Activated T-cell treated with anti-CD3 and anti-CD28 coated beads, Interleukin-2, amount 50 U/mL, for 24 hours (primary cell): Measurements from ENCODE around the gene TM4SF5.

Experiments used
- DNase-seq: peaks from one replicate; pipeline ENCODE4 v3.0.0-alpha.2; 2020
- H3K27ac Mint-ChIP-seq: 2 replicates; pipeline ENCODE4 v1.8.0; 2020; ENCODE audit warnings: mild to moderate bottlenecking, mixed read lengths
- H3K27me3 Mint-ChIP-seq: 2 replicates; pipeline ENCODE4 v1.8.0; 2020; ENCODE audit warnings: mixed read lengths
- H3K36me3 Mint-ChIP-seq: 2 replicates; pipeline ENCODE4 v1.8.0; 2020; ENCODE audit warnings: low read depth, mixed read lengths
- H3K4me1 Mint-ChIP-seq: 2 replicates; pipeline ENCODE4 v1.8.0; 2020; ENCODE audit warnings: low read depth, mixed read lengths
- H3K4me3 Mint-ChIP-seq: 2 replicates; pipeline ENCODE4 v1.8.0; 2020; ENCODE audit warnings: mild to moderate bottlenecking, moderate library complexity, mixed read lengths
- H3K9me3 Mint-ChIP-seq: 2 replicates; pipeline ENCODE4 v1.8.0; 2020; ENCODE audit warnings: mixed read lengths

TM4SF5 gene

DNA sequence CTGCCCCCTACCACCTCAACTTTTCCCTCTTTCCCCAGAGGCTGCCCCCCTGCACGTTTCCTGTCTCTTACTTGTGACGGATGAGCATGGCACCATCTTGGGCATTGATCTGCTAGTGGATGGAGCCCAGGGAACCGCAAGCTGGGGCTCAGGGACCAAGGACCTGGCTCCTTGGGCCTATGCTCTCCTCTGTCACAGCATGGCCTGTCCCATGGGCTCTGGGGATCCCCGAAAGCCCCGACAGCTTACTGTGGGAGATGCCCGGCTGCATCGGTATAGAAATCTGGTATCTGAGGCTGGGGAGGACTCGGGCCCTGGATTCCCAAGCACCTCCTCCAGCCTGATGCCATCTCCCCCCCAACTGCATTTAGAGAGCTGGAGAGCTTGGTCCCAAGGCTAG lies 30.1 kb upstream of the TM4SF5 start:
- H3K27ac Mint-ChIP-seq = no peak overlapping the region
- peaks cover 19% of the 10 kb centered on the region for H3K4me1 Mint-ChIP-seq
- H3K36me3 Mint-ChIP-seq = no peaks in the 10 kb centered on the region
- H3K9me3 Mint-ChIP-seq = no peaks in the 10 kb centered on the region
- DNase-seq = no peak
- H3K4me3 Mint-ChIP-seq = no peak overlapping the region
- peaks cover 24% of the 10 kb centered on the region for H3K27me3 Mint-ChIP-seq

DNA sequence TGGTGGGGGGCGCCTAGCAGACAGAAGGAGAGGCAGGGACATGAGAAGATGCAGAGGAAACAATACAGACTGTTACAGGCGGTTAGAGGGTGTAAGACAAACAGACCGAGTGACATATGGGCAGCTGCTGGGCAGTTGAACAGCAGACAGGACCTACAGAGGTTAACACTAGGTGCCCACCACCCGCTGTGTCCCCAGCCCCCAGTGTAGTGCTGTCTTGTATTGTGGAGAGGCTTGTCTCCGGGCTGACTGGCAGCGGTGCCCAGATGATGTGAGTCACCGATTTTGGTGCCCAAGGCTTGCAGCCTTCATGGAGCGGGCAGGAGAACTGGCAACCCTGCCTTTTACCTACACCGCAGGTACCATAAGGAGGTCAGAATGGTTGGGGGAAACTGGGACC lies 29.6 kb upstream of the TM4SF5 start:
- Mint-ChIP-seq H3K4me3 (no peak overlapping the region), H3K27ac (no peak overlapping the region), H3K4me1 (peaks cover 20% of the 10 kb centered on the region), H3K27me3 (peaks cover 24% of the 10 kb centered on the region), H3K36me3 (no peaks in the 10 kb centered on the region), H3K9me3 (no peaks in the 10 kb centered on the region)
- DNase-seq = no peak

DNA sequence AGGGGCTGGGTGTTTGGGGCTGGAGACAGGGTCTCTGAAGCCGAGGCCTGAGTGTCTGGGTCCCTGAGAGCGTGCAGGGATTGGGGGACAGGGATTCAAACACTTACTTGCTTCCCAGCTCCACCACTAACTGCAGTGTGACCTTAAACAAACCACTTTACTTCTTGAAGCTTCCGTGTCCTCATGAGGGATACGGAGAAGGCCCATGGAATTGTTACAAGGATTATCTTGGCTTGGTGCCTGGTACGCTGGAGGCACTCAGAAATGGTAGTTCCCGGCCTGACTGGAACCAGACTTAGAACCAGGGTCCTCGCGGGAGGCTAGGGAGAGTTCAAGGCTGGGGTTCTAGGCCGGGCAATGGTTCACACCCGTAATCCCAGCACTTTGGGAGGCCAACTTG lies 29.1 kb upstream of the TM4SF5 start:
- peaks cover 22% of the 10 kb centered on the region for H3K4me1 Mint-ChIP-seq
- no peak for DNase-seq
- H3K36me3 Mint-ChIP-seq = no peaks in the 10 kb centered on the region
- no peaks in the 10 kb centered on the region for H3K9me3 Mint-ChIP-seq
- H3K4me3 Mint-ChIP-seq = no peak overlapping the region
- no peak overlapping the region for H3K27ac Mint-ChIP-seq
- H3K27me3 Mint-ChIP-seq = peaks cover 24% of the 10 kb centered on the region

DNA sequence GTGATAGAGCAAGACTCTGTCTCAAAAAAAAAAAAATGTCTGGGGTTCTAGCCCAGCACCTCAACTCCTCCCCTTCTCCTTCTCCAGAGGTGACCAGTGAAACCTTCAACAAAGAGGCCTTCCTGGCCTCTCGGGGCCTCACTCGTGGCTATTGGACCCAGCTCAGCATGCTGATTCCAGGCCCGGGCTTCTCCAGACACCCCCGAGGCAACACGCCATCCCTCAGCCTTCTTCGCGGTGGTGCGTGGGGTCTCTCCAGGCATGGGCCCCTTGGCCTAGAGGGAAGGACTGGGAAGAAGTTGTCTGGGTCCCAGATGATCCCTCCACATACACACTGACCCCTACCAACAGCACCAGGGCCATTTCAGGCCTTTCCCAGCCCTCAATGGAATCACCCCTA lies 28.5 kb upstream of the TM4SF5 start:
- Mint-ChIP-seq H3K27me3 (peaks cover 22% of the 10 kb centered on the region), H3K4me1 (peaks cover 25% of the 10 kb centered on the region), H3K9me3 (no peaks in the 10 kb centered on the region), H3K36me3 (no peaks in the 10 kb centered on the region), H3K4me3 (no peak overlapping the region), H3K27ac (no peak overlapping the region)
- no peak for DNase-seq

DNA sequence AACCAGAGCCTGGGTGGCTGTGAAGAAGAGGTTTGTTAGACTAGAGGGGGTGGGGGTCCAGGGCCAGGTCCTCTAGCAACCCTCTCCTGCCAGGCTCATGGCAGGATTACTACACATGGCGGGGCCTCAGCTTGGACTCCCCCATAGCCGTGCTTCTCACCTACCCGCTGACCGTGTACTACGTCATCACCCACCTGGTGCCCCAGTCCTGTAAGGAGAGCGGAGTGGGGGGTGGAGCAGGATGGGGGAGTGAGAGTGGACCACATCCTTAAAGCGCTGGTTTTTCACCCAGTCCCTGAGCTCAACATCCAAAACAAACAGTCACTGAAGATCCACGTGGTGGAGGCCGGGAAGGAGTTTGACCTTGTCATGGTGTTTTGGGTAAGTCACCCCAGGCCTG lies 27.8 kb upstream of the TM4SF5 start:
- peaks cover 24% of the 10 kb centered on the region for H3K4me1 Mint-ChIP-seq
- peaks cover 15% of the 10 kb centered on the region for H3K27me3 Mint-ChIP-seq

DNA sequence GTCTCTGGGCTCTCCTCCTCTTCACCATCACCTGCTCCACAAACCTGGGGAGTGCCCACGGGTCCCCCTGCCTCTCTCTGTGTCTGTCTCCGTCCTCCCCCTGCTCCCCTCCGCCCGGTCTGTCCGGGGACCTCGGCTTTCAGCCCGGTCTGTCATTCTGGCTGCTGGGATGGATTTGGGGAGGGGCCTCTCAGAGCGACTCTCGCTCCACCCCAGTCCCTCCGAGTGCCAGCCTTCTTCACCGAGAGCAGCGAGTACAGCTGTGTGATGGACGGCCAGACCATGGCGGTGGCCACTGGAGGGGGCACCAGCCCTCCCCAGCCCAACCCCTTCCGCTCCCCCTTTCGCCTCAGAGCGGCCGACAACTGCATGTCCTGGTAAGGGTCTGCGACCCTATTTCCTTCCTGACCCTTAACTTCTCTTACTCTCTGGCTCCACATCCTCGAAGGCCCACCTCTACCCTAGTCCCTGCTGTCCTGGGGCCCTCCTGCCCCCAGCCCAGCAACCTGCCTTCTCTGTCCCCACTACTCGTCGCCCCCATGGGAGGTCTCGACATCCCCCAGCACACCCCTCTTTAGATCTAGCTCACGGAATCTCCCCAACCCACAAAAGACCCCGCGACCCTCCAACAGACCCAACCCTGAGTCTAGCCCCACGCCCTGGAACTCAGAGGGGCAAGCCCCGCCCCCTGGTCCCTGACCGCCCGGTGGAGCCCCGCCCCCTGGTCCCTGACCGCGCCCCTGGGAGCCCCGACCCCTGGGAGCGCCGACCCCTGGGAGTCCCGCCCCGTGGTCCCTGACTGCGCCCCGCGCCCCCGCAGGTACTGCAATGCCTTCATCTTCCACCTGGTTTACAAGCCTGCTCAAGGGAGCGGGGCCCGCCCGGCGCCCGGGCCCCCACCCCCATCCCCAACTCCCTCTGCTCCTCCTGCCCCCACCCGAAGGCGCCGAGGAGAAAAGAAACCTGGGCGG lies 26.4 kb upstream of the TM4SF5 start:
- H3K4me1 Mint-ChIP-seq = peaks cover 17% of the 10 kb centered on the region
- no peak for DNase-seq
- no peaks in the 10 kb centered on the region for H3K9me3 Mint-ChIP-seq
- no peak overlapping the region for H3K4me3 Mint-ChIP-seq
- no peak overlapping the region for H3K27ac Mint-ChIP-seq
- no peaks in the 10 kb centered on the region for H3K36me3 Mint-ChIP-seq
- H3K27me3 Mint-ChIP-seq = peaks cover 13% of the 10 kb centered on the region

More for the DNA sequence above, 27.8 kb upstream of the TM4SF5 start:
- H3K27ac Mint-ChIP-seq = no peak overlapping the region
- H3K4me3 Mint-ChIP-seq = no peak overlapping the region
- H3K36me3 Mint-ChIP-seq = no peaks in the 10 kb centered on the region
- no peak for DNase-seq
- no peaks in the 10 kb centered on the region for H3K9me3 Mint-ChIP-seq

DNA sequence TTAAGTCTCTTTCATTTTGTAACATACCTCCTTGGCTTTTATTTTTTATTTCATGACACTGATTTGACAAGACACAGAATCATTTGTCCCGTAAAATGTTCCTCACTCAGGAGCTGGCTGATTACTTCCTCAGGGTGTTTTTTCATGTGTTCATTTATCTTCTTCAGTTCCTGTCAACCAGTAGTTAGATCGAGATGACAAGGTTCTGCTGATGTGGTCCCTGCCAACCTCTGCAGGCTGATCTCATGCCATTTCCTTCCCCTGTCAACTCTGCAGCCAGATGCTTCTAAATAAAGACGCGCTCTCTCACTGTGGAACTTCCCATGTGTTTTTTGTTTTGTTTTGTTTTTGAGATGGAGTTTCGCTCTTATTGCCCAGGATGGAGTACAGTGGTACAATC lies 23.8 kb upstream of the TM4SF5 start:
- no peaks in the 10 kb centered on the region for H3K9me3 Mint-ChIP-seq
- DNase-seq = no peak
- peaks cover 16% of the 10 kb centered on the region for H3K4me1 Mint-ChIP-seq
- no peaks in the 10 kb centered on the region for H3K36me3 Mint-ChIP-seq
- H3K27ac Mint-ChIP-seq = no peak overlapping the region
- H3K4me3 Mint-ChIP-seq = peak overlapping the region; percentile 35
- H3K27me3 Mint-ChIP-seq = peaks cover 9% of the 10 kb centered on the region

DNA sequence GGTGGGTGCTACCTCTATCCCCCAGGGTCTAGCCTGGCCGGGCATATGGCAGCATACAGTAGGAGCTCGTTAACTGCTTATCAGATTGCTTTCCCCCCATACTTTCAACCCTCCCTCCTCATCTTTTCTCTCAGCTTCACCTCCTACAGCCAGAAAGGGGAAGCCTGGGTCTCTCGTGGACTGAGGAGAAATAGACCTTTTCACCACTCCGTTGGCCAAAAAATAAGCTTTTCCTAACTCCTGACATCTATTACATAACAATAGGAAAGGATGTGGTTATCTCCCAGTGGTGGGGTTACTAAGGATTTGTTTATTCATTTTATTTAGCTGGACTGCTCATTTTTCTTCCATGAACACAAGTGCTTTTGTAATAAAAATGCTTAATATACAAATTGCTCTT lies 23.0 kb upstream of the TM4SF5 start:
- no peak overlapping the region for H3K4me3 Mint-ChIP-seq
- peak overlapping the region; percentile 33 for H3K27ac Mint-ChIP-seq
- no peaks in the 10 kb centered on the region for H3K36me3 Mint-ChIP-seq
- peaks cover 9% of the 10 kb centered on the region for H3K27me3 Mint-ChIP-seq
- DNase-seq = no peak
- no peaks in the 10 kb centered on the region for H3K9me3 Mint-ChIP-seq
- peaks cover 16% of the 10 kb centered on the region for H3K4me1 Mint-ChIP-seq

DNA sequence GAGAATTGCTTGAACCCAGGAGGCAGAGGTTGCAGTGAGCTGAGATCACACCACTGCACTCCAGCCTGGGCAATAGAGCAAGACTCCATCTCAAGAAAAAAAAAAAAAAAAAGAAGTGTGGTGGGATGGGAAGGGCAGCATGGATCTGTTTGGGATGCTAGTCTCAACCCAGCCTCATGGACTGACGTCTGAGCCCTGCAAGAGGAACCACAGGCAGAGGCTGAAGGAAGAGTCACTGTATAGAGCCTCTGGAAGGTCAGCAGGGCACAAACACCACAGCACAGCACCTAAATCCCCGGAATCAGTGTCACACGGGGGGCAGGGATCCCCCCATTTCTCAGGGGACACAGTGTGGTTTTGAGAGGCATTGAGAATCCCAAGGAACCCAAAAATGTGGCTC lies 21.1 kb upstream of the TM4SF5 start:
- H3K27me3 Mint-ChIP-seq = peaks cover 15% of the 10 kb centered on the region
- no peaks in the 10 kb centered on the region for H3K9me3 Mint-ChIP-seq
- DNase-seq = no peak
- peaks cover 16% of the 10 kb centered on the region for H3K4me1 Mint-ChIP-seq
- H3K4me3 Mint-ChIP-seq = no peak overlapping the region
- no peak overlapping the region for H3K27ac Mint-ChIP-seq
- H3K36me3 Mint-ChIP-seq = no peaks in the 10 kb centered on the region

DNA sequence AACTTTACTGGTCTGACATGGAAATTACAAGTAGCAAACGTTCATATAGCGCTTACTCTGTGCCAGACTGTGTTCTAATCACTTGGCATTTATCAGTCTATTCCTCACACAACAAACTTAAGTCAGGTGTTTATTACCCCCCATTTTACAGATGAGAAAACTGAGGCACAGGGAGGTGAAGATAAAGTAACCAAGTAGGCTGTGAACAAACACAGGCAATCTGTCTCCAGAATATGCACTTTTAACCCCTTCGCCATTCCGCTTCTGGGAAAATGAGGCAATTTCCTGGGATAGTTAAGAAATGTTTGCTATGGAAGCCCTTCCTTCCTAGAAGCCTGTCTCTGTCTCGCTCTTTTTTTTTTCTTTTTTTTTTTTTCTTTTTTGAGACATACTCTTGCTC lies 19.8 kb upstream of the TM4SF5 start:
- Mint-ChIP-seq H3K27ac (no peak overlapping the region), H3K4me1 (peaks cover 12% of the 10 kb centered on the region), H3K4me3 (no peak overlapping the region), H3K27me3 (peaks cover 15% of the 10 kb centered on the region), H3K36me3 (no peaks in the 10 kb centered on the region), H3K9me3 (no peaks in the 10 kb centered on the region)
- no peak for DNase-seq

DNA sequence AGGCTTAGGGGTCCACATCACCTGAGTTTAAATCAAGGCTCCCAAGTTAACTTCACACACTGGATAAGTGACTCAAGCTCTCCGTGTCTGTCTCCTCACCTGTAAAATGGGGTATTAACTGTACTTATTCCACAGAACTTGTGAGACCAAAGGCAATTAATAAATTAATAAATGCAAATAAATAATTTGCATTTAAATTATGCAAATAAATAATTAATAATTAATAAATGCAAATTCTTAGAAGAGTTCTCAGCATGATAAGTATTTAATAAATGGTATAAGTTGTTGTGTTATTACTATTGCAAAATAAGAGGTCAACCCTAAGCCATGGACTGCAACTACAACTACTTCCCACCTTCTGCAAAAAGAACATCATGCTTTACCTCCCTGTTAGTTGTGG lies 18.3 kb upstream of the TM4SF5 start:
- no peak for DNase-seq
- Mint-ChIP-seq H3K27me3 (peaks cover 15% of the 10 kb centered on the region), H3K27ac (no peak overlapping the region), H3K4me1 (peaks cover 4% of the 10 kb centered on the region), H3K4me3 (no peak overlapping the region), H3K36me3 (no peaks in the 10 kb centered on the region), H3K9me3 (no peaks in the 10 kb centered on the region)

DNA sequence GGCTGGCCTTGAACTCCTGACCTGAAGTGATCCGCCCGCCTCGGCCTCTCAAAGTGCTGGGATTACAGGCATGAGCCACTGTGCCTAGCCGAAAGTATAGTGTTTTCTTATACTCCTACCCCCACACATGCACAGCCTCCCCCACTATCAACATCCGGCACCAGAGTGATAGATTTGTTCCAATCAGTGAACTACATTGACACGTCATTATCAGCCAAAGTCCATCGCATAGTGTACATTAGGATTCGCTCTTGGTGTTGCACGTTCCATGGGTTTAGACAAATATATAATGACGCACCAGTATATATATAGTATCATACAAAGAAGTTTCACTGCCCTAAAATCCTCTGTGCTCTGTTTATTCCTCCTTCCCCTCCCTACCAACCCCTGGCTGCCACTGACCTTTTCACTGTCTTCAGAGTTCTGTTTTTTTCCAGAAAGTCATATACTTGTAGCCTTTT lies 11.9 kb upstream of the TM4SF5 start:
- Mint-ChIP-seq H3K27me3 (peaks cover 8% of the 10 kb centered on the region), H3K27ac (no peak overlapping the region), H3K4me1 (no peaks in the 10 kb centered on the region), H3K9me3 (no peaks in the 10 kb centered on the region), H3K36me3 (no peaks in the 10 kb centered on the region), H3K4me3 (no peak overlapping the region)
- no peak for DNase-seq

DNA sequence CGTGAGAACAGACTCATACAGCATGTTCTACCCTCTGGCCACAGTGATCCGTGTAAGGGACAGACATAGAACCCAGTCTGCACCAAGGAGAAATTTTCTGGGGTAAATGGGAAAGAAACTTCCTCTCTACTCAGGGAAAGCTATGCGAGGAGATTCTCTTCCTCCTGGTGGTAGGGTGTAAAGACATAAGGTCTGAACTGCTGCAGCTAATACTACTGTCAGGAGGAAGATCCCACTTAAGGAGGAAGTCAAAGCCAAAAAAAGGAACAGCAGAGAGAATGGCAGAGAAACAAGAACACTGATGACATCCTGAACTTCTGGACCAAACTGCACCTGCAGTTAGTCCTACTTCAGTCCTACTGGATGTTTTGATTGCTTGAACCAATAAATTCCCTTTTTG lies 7.1 kb upstream of the TM4SF5 start:
- Mint-ChIP-seq H3K27ac (no peak overlapping the region), H3K36me3 (no peaks in the 10 kb centered on the region), H3K4me3 (no peak overlapping the region), H3K9me3 (no peaks in the 10 kb centered on the region), H3K4me1 (no peaks in the 10 kb centered on the region), H3K27me3 (peaks cover 3% of the 10 kb centered on the region)
- DNase-seq = no peak

DNA sequence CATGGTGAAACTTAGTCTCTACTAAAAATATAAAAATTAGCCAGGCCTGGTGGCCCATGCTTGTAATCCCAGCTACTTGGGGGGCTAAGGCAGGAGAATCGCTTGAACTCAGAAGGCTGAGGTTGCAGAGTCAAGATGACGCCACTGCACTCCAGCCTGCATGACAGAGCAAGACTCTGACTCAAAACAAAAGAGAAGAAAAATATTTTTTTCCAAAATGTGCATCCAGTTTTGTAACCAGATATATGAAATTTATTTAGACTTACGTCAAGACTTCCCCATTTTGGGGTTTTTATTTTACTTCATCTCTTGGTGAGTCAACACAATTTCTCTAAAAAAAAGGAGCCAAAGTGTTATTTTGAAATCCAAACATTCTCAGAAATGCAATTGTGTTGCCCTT lies 5.5 kb upstream of the TM4SF5 start:
- no peak overlapping the region for H3K4me3 Mint-ChIP-seq
- no peaks in the 10 kb centered on the region for H3K9me3 Mint-ChIP-seq
- no peaks in the 10 kb centered on the region for H3K4me1 Mint-ChIP-seq
- H3K27ac Mint-ChIP-seq = no peak overlapping the region
- no peak for DNase-seq
- H3K27me3 Mint-ChIP-seq = no peaks in the 10 kb centered on the region
- H3K36me3 Mint-ChIP-seq = no peaks in the 10 kb centered on the region

DNA sequence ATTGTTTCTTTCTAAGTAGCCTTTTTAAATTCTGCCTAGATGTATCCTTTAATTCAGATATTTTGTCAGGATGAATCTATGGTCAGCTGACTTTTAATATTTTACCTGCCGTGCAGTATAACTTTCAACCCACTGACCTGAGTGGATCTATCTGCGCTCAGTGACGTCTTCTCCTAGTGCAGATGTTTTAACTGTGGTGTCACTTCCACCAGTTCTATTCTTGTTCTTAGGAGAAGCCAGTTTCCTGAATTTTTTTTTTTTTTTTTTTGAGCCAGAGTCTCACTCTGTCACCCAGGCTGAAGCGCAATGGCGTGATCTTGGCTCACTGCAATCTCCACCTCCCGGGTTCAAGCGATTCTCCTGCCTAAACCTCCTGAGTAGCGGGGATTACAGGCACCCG lies 5.0 kb upstream of the TM4SF5 start:
- H3K4me1 Mint-ChIP-seq = peaks cover 4% of the 10 kb centered on the region
- no peak overlapping the region for H3K4me3 Mint-ChIP-seq
- no peak overlapping the region for H3K27ac Mint-ChIP-seq
- no peaks in the 10 kb centered on the region for H3K9me3 Mint-ChIP-seq
- H3K36me3 Mint-ChIP-seq = no peaks in the 10 kb centered on the region
- H3K27me3 Mint-ChIP-seq = no peaks in the 10 kb centered on the region
- no peak for DNase-seq
